K562 (cell line): ENCODE results near the gene ABITRAM. TPM values are rescaled to one million over a fixed set of nuclear protein-coding genes. Genes with fewer than 3 reads are reported as not detected.

Experiments used
- ATAC-seq: fragments of 200-7000 bp; cut with Tn5 transposase; 3 replicates; pipeline ENCODE4 v1.9.1; 2020; ENCODE audit warnings: moderate library complexity
- BruUV-seq: library from RNA; stranded (reverse); fragments of 400-500 nt; replicated peaks from 2 replicates; lab custom pipeline; 2021; lab: Mats Ljungman, UMichigan
- CTCF ChIA-PET: fragments of 300-600 bp; formaldehyde crosslinking; extraction: SDS; loops from one replicate; lab custom pipeline; 2021; ENCODE audit warnings: low intra/inter-chr PET ratio; lab: Yijun Ruan, JAX
- POLR2A ChIA-PET: fragments of 300-600, 350-650 bp; sonication (Branson Sonifier 250); formaldehyde crosslinking; extraction: SDS; loops from one replicate; lab custom pipeline; 2021; ENCODE audit warnings: antibody characterized with exemption, inconsistent platforms; lab: Yijun Ruan, JAX
- DNase-seq, 4 experiments: peaks; one replicate each; pipeline versions ENCODE4 v3.0.0 to v3.0.0-alpha.2; 2011 to 2018; ENCODE audit warnings: low spot score in 3 of 4, mixed read lengths in 3 of 4; ENCODE audit errors: extremely low read depth in 1 of 4
- FAIRE-seq: peaks from 2 replicates; lab custom pipeline; 2011; peaks lifted over from hg19 to GRCh38; lab: Jason Lieb, UNC
- H2AFZ ChIP-seq: 2 replicates; pipeline ENCODE4 v1.6.0; 2011; ENCODE audit warnings: low read depth, low read length, control low read depth, inconsistent platforms
- H3K27ac ChIP-seq: fragments of 200-600 bp; 3 replicates; pipeline ENCODE4 v1.8.0; 2011; ENCODE audit warnings: low read depth, mild to moderate bottlenecking, control low read depth, inconsistent platforms, low read length, moderate library complexity, mixed read lengths; ENCODE audit errors: extremely low read depth
- H3K27me3 ChIP-seq, 2 experiments: fragments of 300-600 bp in 1 of 2; 2 replicates in 1 of 2; 3 replicates in 1 of 2; pipeline versions ENCODE4 v1.6.0 to v1.8.0; 2011; ENCODE audit warnings: inconsistent platforms in 2 of 2, low read length in 2 of 2, mild to moderate bottlenecking in 1 of 2, mixed read lengths in 1 of 2, moderate library complexity in 1 of 2; ENCODE audit not compliant: control insufficient read depth in 2 of 2, insufficient read depth in 2 of 2
- H3K36me3 ChIP-seq: fragments of 300-600 bp; 3 replicates; pipeline ENCODE4 v1.8.0; 2011; ENCODE audit warnings: mild to moderate bottlenecking, low read length, inconsistent platforms; ENCODE audit not compliant: control insufficient read depth, insufficient read depth
- H3K4me1 ChIP-seq, 2 experiments: fragments of 200-600 bp in 1 of 2; replicated peaks in 1 of 2; 2 replicates in 1 of 2; 3 replicates in 1 of 2; pipeline versions ENCODE4 v1.5.1 to v1.8.0; 2011; ENCODE audit warnings: inconsistent platforms in 2 of 2, low read length in 2 of 2, mild to moderate bottlenecking in 1 of 2, mixed read lengths in 1 of 2, moderate library complexity in 1 of 2; ENCODE audit not compliant: control insufficient read depth in 2 of 2, insufficient read depth in 2 of 2
- H3K4me2 ChIP-seq: 2 replicates; pipeline ENCODE4 v1.6.1; 2011; ENCODE audit warnings: low read length, control low read depth, inconsistent platforms, mixed read lengths; ENCODE audit not compliant: insufficient read depth
- H3K4me3 ChIP-seq: fragments of 200-600 bp; sonication (generic), shearing (Covaris generic); 2 replicates; pipeline ENCODE4 v1.5.1; 2016; ENCODE audit warnings: control low read depth, inconsistent platforms
- H3K79me2 ChIP-seq: fragments of 200-600 bp; 3 replicates; pipeline ENCODE4 v1.8.0; 2011; ENCODE audit warnings: low read length, inconsistent platforms; ENCODE audit not compliant: control insufficient read depth, insufficient read depth
- H3K9ac ChIP-seq, 2 experiments: 2 replicates each; pipeline versions ENCODE4 v1.6.0 to v1.6.1; 2011; ENCODE audit warnings: low read depth in 2 of 2, low read length in 2 of 2, control low read depth in 1 of 2, inconsistent platforms in 1 of 2, mild to moderate bottlenecking in 1 of 2, mixed read lengths in 1 of 2; ENCODE audit not compliant: insufficient read depth in 1 of 2
- H3K9me1 ChIP-seq: one replicate; pipeline ENCODE4 v1.6.0; 2011; ENCODE audit warnings: inconsistent platforms, mild to moderate bottlenecking, low read length, moderate library complexity; ENCODE audit not compliant: control insufficient read depth, insufficient read depth
- H3K9me3 ChIP-seq: replicated peaks from 2 replicates; pipeline ENCODE4 v1.5.1; 2011; ENCODE audit warnings: low read depth, low read length, inconsistent platforms; ENCODE audit not compliant: control insufficient read depth, insufficient read depth
- H4K20me1 ChIP-seq: replicated peaks from 2 replicates; pipeline ENCODE4 v1.6.1; 2011; ENCODE audit warnings: low read length, inconsistent platforms, mixed read lengths; ENCODE audit not compliant: control insufficient read depth, insufficient read depth
- CBX5 ChIP-seq: IDR thresholded peaks from 2 replicates; pipeline ENCODE4 v1.6.1; 2014; ENCODE audit warnings: low read depth, borderline replicate concordance
- DDX20 ChIP-seq: fragments of 450-650 bp; IDR thresholded peaks from 2 replicates; pipeline ENCODE4 v1.6.1; 2016; ENCODE audit warnings: missing genetic modification characterization, low read depth, mild to moderate bottlenecking, missing compliant biosample characterization, moderate library complexity
- DNMT1 ChIP-seq: fragments of 450-650 bp; IDR thresholded peaks from 2 replicates; pipeline ENCODE4 v1.6.1; 2016; ENCODE audit warnings: antibody characterized with exemption, mild to moderate bottlenecking
- KAT8 ChIP-seq: fragments of 450-650 bp; IDR thresholded peaks from 2 replicates; pipeline ENCODE4 v1.6.1; 2016; ENCODE audit warnings: low read depth, mild to moderate bottlenecking
- WGBS: fragments of 100-300 bp; shearing (Covaris generic); methylation state at CpG from one replicate; pipeline ENCODE4 v1.1.6; 2016; ENCODE audit warnings: low coverage, mixed read lengths; ENCODE audit not compliant: insufficient coverage; ENCODE audit errors: missing lambda C conversion rate; 5-methylcytosine and 5-hydroxymethylcytosine counted together
- in situ Hi-C: fragments of 300-500 bp; cut with MboI; formaldehyde crosslinking; loops from 4 replicates; pipeline ENCODE4 v1.15.0; 2018; ENCODE audit warnings: inconsistent platforms, mixed read lengths
- intact Hi-C: fragments of 100-400 bp; cut with micrococcal nuclease; formaldehyde crosslinking; loops from 2 replicates; pipeline ENCODE4 v1.14.2; 2022
- polyA plus RNA-seq, 8 experiments: library from polyadenylated mRNA; depleted of rRNA in 4 of 8; stranded (reverse) in 5 of 8; unstranded in 3 of 8; fragments of >200 nt; fragmentation: Nextera tagmentation in 2 of 8; fragmentation: Illumina TruSeq in 1 of 8; extraction: Ambion mirVana in 2 of 8; extraction: Trizol in 1 of 8; gene quantifications; 2 replicates each; pipeline versions ENCODE4 v1.2.1 to v1.2.3, GENCODE V29; 2011 to 2014; ENCODE audit warnings: inconsistent platforms in 1 of 8, missing spikeins in 1 of 8
- total RNA-seq, 7 experiments: library from RNA; depleted of rRNA in 6 of 7; stranded (reverse); fragments of >200 nt in 6 of 7; fragmentation: Illumina TruSeq in 2 of 7; extraction: Trizol in 2 of 7; gene quantifications; 2 replicates each; pipeline versions ENCODE4 v1.2.1 to v1.2.3, GENCODE V29; 2011 to 2021; ENCODE audit warnings: low replicate concordance in 1 of 7
- TF ChIP-seq, protein P1 (sequence below): fragments of 250-450 bp; sonication (Bioruptor Pico); IDR thresholded peaks from 2 replicates; pipeline ENCODE4 v1.4.0; 2020
- TF ChIP-seq, protein P2 (sequence below): sonication (generic); formaldehyde crosslinking; IDR thresholded peaks from 2 replicates; pipeline ENCODE4 v1.8.0; 2023; ENCODE audit warnings: mild to moderate bottlenecking, missing genetic modification reagents
- TF ChIP-seq, protein P3 (sequence below): fragments of 450-650 bp; formaldehyde crosslinking; IDR thresholded peaks from 2 replicates; pipeline ENCODE4 v1.4.0; 2020; ENCODE audit warnings: mild to moderate bottlenecking, mixed read lengths

ABITRAM gene
- total and polyA plus RNA-seq, 9 of the 15 experiments (the other 6 are each of a cell fraction or from before 2014, with no cell fraction given), result 8.9 to 47.6 (median 28.4) TPM

DNA sequence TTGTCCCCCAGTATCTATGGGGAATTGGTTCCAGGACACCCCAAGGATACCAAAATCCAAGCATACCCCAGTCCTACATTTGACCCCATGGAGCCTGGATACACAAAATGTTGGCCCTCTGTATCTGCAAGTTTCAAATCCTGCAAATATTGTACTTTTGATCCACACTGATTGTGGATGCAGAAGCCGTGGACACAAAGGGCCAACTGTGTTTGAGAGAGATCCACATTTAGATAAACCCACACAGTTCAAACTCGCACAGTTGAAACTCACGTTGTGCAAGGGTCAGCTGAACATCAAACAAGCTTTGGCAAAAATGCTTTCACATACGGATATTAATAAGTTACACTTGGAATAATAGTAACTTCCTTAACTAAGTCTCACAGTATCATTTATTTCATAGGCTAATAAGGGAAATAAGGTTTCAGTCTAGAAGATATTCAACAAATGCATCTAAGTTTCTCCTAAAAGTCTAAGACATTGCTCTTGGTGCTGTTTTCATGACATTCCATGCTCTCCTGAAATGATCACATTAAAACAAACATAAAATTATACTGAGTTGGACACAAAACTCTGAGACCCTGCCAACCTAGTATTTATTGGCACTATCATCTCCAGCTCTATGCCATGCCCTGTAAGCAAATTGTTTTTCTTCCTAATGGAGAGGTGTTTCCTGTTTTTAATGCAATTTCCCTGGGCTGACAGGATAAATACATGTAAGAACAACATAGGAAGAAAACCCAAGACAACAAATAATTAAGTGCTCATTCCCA is 39.8 kb upstream of the ABITRAM start:
- Histone ChIP-seq H3K9ac (no peak overlapping the region), H2AFZ (no peak overlapping the region), H3K4me2 (no peak overlapping the region), H3K4me3 (no peak overlapping the region), H4K20me1 (no peaks in the 10 kb centered on the region), H3K9me3 (no peaks in the 10 kb centered on the region), H3K36me3 (peaks cover 93% of the 10 kb centered on the region), H3K27ac (no peak overlapping the region), H3K27me3 (no peaks in the 10 kb centered on the region), H3K4me1 (no peaks in the 10 kb centered on the region), H3K9me1 (no peaks in the 10 kb centered on the region), H3K79me2 (no peaks in the 10 kb centered on the region)
- no TSS peak for BruUV-seq
- DNase-seq, result no peak
- no peak for ATAC-seq
- CTCF ChIA-PET, result no interaction called here
- POLR2A ChIA-PET, result no interaction called here
- in situ Hi-C loops, result no loop called here
- no peak for FAIRE-seq
- 94% methylated on average over 4 of the region's 4 CpGs for WGBS
- intact Hi-C loops, result no loop called here
- TF ChIP-seq KAT8, result no peak
- TF ChIP-seq DNMT1, result no peak
- TF ChIP-seq, protein P1, sequence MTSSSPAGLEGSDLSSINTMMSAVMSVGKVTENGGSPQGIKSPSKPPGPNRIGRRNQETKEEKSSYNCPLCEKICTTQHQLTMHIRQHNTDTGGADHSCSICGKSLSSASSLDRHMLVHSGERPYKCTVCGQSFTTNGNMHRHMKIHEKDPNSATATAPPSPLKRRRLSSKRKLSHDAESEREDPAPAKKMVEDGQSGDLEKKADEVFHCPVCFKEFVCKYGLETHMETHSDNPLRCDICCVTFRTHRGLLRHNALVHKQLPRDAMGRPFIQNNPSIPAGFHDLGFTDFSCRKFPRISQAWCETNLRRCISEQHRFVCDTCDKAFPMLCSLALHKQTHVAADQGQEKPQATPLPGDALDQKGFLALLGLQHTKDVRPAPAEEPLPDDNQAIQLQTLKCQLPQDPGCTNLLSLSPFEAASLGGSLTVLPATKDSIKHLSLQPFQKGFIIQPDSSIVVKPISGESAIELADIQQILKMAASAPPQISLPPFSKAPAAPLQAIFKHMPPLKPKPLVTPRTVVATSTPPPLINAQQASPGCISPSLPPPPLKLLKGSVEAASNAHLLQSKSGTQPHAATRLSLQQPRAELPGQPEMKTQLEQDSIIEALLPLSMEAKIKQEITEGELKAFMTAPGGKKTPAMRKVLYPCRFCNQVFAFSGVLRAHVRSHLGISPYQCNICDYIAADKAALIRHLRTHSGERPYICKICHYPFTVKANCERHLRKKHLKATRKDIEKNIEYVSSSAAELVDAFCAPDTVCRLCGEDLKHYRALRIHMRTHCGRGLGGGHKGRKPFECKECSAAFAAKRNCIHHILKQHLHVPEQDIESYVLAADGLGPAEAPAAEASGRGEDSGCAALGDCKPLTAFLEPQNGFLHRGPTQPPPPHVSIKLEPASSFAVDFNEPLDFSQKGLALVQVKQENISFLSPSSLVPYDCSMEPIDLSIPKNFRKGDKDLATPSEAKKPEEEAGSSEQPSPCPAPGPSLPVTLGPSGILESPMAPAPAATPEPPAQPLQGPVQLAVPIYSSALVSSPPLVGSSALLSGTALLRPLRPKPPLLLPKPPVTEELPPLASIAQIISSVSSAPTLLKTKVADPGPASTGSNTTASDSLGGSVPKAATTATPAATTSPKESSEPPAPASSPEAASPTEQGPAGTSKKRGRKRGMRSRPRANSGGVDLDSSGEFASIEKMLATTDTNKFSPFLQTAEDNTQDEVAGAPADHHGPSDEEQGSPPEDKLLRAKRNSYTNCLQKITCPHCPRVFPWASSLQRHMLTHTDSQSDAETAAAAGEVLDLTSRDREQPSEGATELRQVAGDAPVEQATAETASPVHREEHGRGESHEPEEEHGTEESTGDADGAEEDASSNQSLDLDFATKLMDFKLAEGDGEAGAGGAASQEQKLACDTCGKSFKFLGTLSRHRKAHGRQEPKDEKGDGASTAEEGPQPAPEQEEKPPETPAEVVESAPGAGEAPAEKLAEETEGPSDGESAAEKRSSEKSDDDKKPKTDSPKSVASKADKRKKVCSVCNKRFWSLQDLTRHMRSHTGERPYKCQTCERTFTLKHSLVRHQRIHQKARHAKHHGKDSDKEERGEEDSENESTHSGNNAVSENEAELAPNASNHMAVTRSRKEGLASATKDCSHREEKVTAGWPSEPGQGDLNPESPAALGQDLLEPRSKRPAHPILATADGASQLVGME, result no peak
- TF ChIP-seq, protein P2, sequence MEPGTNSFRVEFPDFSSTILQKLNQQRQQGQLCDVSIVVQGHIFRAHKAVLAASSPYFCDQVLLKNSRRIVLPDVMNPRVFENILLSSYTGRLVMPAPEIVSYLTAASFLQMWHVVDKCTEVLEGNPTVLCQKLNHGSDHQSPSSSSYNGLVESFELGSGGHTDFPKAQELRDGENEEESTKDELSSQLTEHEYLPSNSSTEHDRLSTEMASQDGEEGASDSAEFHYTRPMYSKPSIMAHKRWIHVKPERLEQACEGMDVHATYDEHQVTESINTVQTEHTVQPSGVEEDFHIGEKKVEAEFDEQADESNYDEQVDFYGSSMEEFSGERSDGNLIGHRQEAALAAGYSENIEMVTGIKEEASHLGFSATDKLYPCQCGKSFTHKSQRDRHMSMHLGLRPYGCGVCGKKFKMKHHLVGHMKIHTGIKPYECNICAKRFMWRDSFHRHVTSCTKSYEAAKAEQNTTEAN, result no peak
- no peak for TF ChIP-seq CBX5
- no peak for TF ChIP-seq DDX20 (tag)
- TF ChIP-seq, protein P3, sequence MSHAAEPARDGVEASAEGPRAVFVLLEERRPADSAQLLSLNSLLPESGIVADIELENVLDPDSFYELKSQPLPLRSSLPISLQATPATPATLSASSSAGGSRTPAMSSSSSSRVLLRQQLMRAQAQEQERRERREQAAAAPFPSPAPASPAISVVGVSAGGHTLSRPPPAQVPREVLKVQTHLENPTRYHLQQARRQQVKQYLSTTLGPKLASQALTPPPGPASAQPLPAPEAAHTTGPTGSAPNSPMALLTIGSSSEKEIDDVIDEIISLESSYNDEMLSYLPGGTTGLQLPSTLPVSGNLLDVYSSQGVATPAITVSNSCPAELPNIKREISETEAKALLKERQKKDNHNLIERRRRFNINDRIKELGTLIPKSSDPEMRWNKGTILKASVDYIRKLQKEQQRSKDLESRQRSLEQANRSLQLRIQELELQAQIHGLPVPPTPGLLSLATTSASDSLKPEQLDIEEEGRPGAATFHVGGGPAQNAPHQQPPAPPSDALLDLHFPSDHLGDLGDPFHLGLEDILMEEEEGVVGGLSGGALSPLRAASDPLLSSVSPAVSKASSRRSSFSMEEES (CRISPR knock-in tag), result no peak
